Mesenchymal stem cell (in vitro differentiated cells and primary cell): ENCODE data around the gene DDX46.
A peak's percentile ranks its signal among the peaks of the same experiment; 100 is the strongest.
"Not testable (repeated sequence)": the region's sequence is repeated elsewhere in the genome, so short reads cannot be mapped to it uniquely, and the experiment has no call there.

Experiments
- DNase-seq: peaks from one replicate; pipeline ENCODE4 v3.0.0-alpha.2; 2013
- H2AFZ ChIP-seq: one replicate; pipeline ENCODE4 v1.6.1; 2013; ENCODE audit warnings: low read depth, mild to moderate bottlenecking, control low read depth, inconsistent platforms, low read length, moderate library complexity
- H2AK5ac ChIP-seq: 2 replicates; pipeline ENCODE4 v1.6.1; 2013; ENCODE audit warnings: low read length, moderate library complexity, mild to moderate bottlenecking, inconsistent platforms; ENCODE audit not compliant: severe bottlenecking
- H2BK120ac ChIP-seq: one replicate; pipeline ENCODE4 v1.6.1; 2013; ENCODE audit warnings: low read depth, mild to moderate bottlenecking, inconsistent platforms, low read length, moderate library complexity
- H2BK12ac ChIP-seq, 2 experiments: one replicate each; pipeline ENCODE4 v1.6.1; 2013; ENCODE audit warnings: inconsistent platforms in 2 of 2, low read length in 2 of 2, mild to moderate bottlenecking in 2 of 2, moderate library complexity in 2 of 2, control low read depth in 1 of 2
- H2BK15ac ChIP-seq: one replicate; pipeline ENCODE4 v1.6.1; 2013; ENCODE audit warnings: mild to moderate bottlenecking, low read depth, inconsistent platforms; ENCODE audit not compliant: poor library complexity, severe bottlenecking
- H2BK5ac ChIP-seq: 2 replicates; pipeline ENCODE4 v1.6.1; 2013; ENCODE audit warnings: low read depth, mild to moderate bottlenecking, low read length, control low read depth, inconsistent platforms; ENCODE audit not compliant: poor library complexity, severe bottlenecking
- H3K14ac ChIP-seq, 2 experiments: one replicate each; pipeline ENCODE4 v1.6.1; 2013; ENCODE audit warnings: inconsistent platforms in 2 of 2, low read length in 2 of 2, control low read depth in 1 of 2, mild to moderate bottlenecking in 1 of 2, moderate library complexity in 1 of 2
- H3K18ac ChIP-seq, 2 experiments: one replicate each; pipeline ENCODE4 v1.6.1; 2013; ENCODE audit warnings: inconsistent platforms in 2 of 2, low read length in 2 of 2, control low read depth in 1 of 2, low read depth in 1 of 2, mild to moderate bottlenecking in 1 of 2
- H3K23ac ChIP-seq, 2 experiments: one replicate each; pipeline ENCODE4 v1.6.1; 2013; ENCODE audit warnings: inconsistent platforms in 2 of 2, low read length in 2 of 2, mild to moderate bottlenecking in 2 of 2, moderate library complexity in 2 of 2, control low read depth in 1 of 2
- H3K27ac ChIP-seq: 2 replicates; pipeline ENCODE4 v1.5.1; 2013; ENCODE audit warnings: mild to moderate bottlenecking, moderate library complexity, low read length, control low read depth, inconsistent platforms; ENCODE audit not compliant: poor library complexity, severe bottlenecking
- H3K27me3 ChIP-seq, 2 experiments: 2 replicates each; pipeline versions ENCODE4 v1.6.1 to v1.7.0; 2013; ENCODE audit warnings: low read length in 2 of 2, mild to moderate bottlenecking in 2 of 2, moderate library complexity in 2 of 2, control low read depth in 1 of 2, inconsistent platforms in 1 of 2; ENCODE audit not compliant: control insufficient read depth in 1 of 2, insufficient read depth in 1 of 2
- H3K36me3 ChIP-seq, 2 experiments: 2 replicates each; pipeline versions ENCODE4 v1.6.1 to v1.7.0; 2013; ENCODE audit warnings: low read length in 2 of 2, control low read depth in 1 of 2, inconsistent platforms in 1 of 2, low read depth in 1 of 2, mild to moderate bottlenecking in 1 of 2; ENCODE audit not compliant: insufficient read depth in 2 of 2, control insufficient read depth in 1 of 2
- H3K4ac ChIP-seq, 2 experiments: one replicate each; pipeline ENCODE4 v1.6.1; 2013; ENCODE audit warnings: inconsistent platforms in 2 of 2, low read length in 2 of 2, mild to moderate bottlenecking in 2 of 2, moderate library complexity in 2 of 2, control low read depth in 1 of 2, low read depth in 1 of 2
- H3K4me1 ChIP-seq: 2 replicates; pipeline ENCODE4 v1.6.1; 2013; ENCODE audit warnings: low read depth, low read length, control low read depth; ENCODE audit not compliant: control insufficient read depth, insufficient read depth
- H3K4me2 ChIP-seq: 2 replicates; pipeline ENCODE4 v1.6.1; 2013; ENCODE audit warnings: low read length, mild to moderate bottlenecking, inconsistent platforms; ENCODE audit not compliant: poor library complexity, severe bottlenecking
- H3K4me3 ChIP-seq, 2 experiments: 2 replicates each; pipeline versions ENCODE4 v1.5.1 to v1.7.0; 2013; ENCODE audit warnings: low read length in 2 of 2, mild to moderate bottlenecking in 2 of 2, control low read depth in 1 of 2, low read depth in 1 of 2; ENCODE audit not compliant: insufficient read depth in 1 of 2
- H3K79me1 ChIP-seq: replicated peaks from 2 replicates; pipeline ENCODE4 v1.6.1; 2013; ENCODE audit warnings: mild to moderate bottlenecking, control low read depth, low read length, inconsistent platforms; ENCODE audit not compliant: poor library complexity, severe bottlenecking
- H3K9ac ChIP-seq: 2 replicates; pipeline ENCODE4 v1.7.0; 2013; ENCODE audit warnings: mild to moderate bottlenecking, low read length, moderate library complexity
- H3K9me3 ChIP-seq: 2 replicates; pipeline ENCODE4 v1.7.0; 2013; ENCODE audit warnings: mild to moderate bottlenecking, low read length; ENCODE audit not compliant: control insufficient read depth
- H4K8ac ChIP-seq: one replicate; pipeline ENCODE4 v1.6.1; 2013; ENCODE audit warnings: inconsistent platforms, mild to moderate bottlenecking, low read length, moderate library complexity
- H4K91ac ChIP-seq: one replicate; pipeline ENCODE4 v1.6.1; 2013; ENCODE audit warnings: mild to moderate bottlenecking, low read length, inconsistent platforms
- WGBS: methylation state at CpG from one replicate; pipeline ENCODE4 v1.1.7; 2013; ENCODE audit warnings: mixed read lengths; 5-methylcytosine and 5-hydroxymethylcytosine counted together

The DDX46 gene

GRCh38 chr5:134845852-134846640 is 87.5 kb downstream of the DDX46 start, which contains the start of gene C5orf24:
Gene C5orf24, plus strand, starts transcription at chr5:134845968. Its CDS starts 8,933 bp downstream, at chr5:134854901.
- under 1% methylated on average over 78 of the region's 84 CpGs for WGBS

GRCh38 chr5:134846641-134846960 is 88.0 kb downstream of the DDX46 start:
- peak overlapping the region; percentile 23 for H3K4me2 ChIP-seq
- H3K79me1 ChIP-seq: peaks cover 8% of the 10 kb centered on the region
- peaks cover 13% of the 10 kb centered on the region for H3K4me1 ChIP-seq
- H3K36me3 ChIP-seq: peaks cover 8 to 20% of the 10 kb centered on the region in 2 experiments
- peak overlapping the region; percentile 99 for H4K91ac ChIP-seq
- no peaks in the 10 kb centered on the region for H3K9me3 ChIP-seq
- peak overlapping the region; percentile 99 for H4K8ac ChIP-seq
- peak overlapping the region; percentile 93 to 95 for H3K4ac ChIP-seq
- peak overlapping the region; percentile 5 for H2BK5ac ChIP-seq
- WGBS: 3% methylated on average over 7 of the region's 11 CpGs
- H2BK120ac ChIP-seq: no peak overlapping the region
- no peak overlapping the region for H2AFZ ChIP-seq
- H3K14ac ChIP-seq: no peak overlapping the region
- H3K23ac ChIP-seq: no peak overlapping the region
- H3K9ac ChIP-seq: peak overlapping the region; percentile 99
- H3K27me3 ChIP-seq: no peaks in the 10 kb centered on the region
- H2BK12ac ChIP-seq: peak overlapping the region in 1 of 2 experiments; percentile 34
- peak overlapping the region; percentile 87 for H3K27ac ChIP-seq
- H2BK15ac ChIP-seq: no peak overlapping the region
- H3K18ac ChIP-seq: peak overlapping the region; percentile 96 to 98
- peak overlapping the region; percentile 91 to 97 for H3K4me3 ChIP-seq
- DNase-seq: peak; percentile 51
- H2AK5ac ChIP-seq: peak overlapping the region; percentile 57

More at GRCh38 chr5:134845852-134846640, 87.5 kb downstream of the DDX46 start, which contains the start of gene C5orf24:
- peak within 1 kb of the TSS; percentile 94 for H2BK5ac ChIP-seq
- H3K9me3 ChIP-seq: no peaks in the 10 kb centered on the region
- no peak within 1 kb of the TSS for H2AFZ ChIP-seq
- H2BK120ac ChIP-seq: peak within 1 kb of the TSS; percentile 64
- H3K4me1 ChIP-seq: peaks cover 12% of the 10 kb centered on the region
- H3K36me3 ChIP-seq: peaks cover 8 to 20% of the 10 kb centered on the region in 2 experiments
- H3K27me3 ChIP-seq: no peaks in the 10 kb centered on the region
- peak within 1 kb of the TSS in 1 of 2 experiments; percentile 98 for H3K14ac ChIP-seq
- H2BK12ac ChIP-seq: peak within 1 kb of the TSS in 1 of 2 experiments; percentile 66
- H2AK5ac ChIP-seq: peak within 1 kb of the TSS; percentile 69
- H4K91ac ChIP-seq: peak within 1 kb of the TSS; percentile 99
- H2BK15ac ChIP-seq: no peak within 1 kb of the TSS
- H3K23ac ChIP-seq: peak within 1 kb of the TSS; percentile 34 to 79
- peak within 1 kb of the TSS; percentile 64 for H3K4me2 ChIP-seq
- H3K4ac ChIP-seq: peak within 1 kb of the TSS; percentile 93 to 95
- peak within 1 kb of the TSS; percentile 99 for H3K9ac ChIP-seq
- peak within 1 kb of the TSS; percentile 91 to 97 for H3K4me3 ChIP-seq
- DNase-seq: peak; percentile 95
- H3K18ac ChIP-seq: peak within 1 kb of the TSS; percentile 96 to 98
- H3K27ac ChIP-seq: peak within 1 kb of the TSS; percentile 87
- peaks cover 8% of the 10 kb centered on the region for H3K79me1 ChIP-seq
- H4K8ac ChIP-seq: peak within 1 kb of the TSS; percentile 99

- H3K9ac ChIP-seq: peak overlapping the region; percentile 7
- H3K4me3 ChIP-seq: peak overlapping the region in 1 of 2 experiments; percentile 33
- H3K36me3 ChIP-seq: peaks cover 18 to 23% of the 10 kb centered on the region in 2 experiments
- H3K4me1 ChIP-seq, H3K14ac ChIP-seq, DNase-seq, H3K4me2 ChIP-seq, H4K91ac ChIP-seq, H2BK5ac ChIP-seq, H3K27me3 ChIP-seq, H3K4ac ChIP-seq, H2BK15ac ChIP-seq, H4K8ac ChIP-seq, H2BK12ac ChIP-seq, H3K23ac ChIP-seq, H3K9me3 ChIP-seq, H2BK120ac ChIP-seq, H2AK5ac ChIP-seq, H3K79me1 ChIP-seq, H2AFZ ChIP-seq, H3K18ac ChIP-seq: not testable (repeated sequence)
- H3K27ac ChIP-seq: peak overlapping the region; percentile 69
- WGBS: 93% methylated on average over 5 of the region's 7 CpGs
These were observed 90.9 kb downstream of the DDX46 start for GRCh38 chr5:134849434-134849933.

- no peak overlapping the region for H4K91ac ChIP-seq
- no peak overlapping the region for H2BK12ac ChIP-seq
- peak overlapping the region; percentile 64 for H3K9ac ChIP-seq
- H3K4me3 ChIP-seq: no peak overlapping the region
- no peak overlapping the region for H2BK120ac ChIP-seq
- H3K36me3 ChIP-seq: peaks cover 25 to 40% of the 10 kb centered on the region in 2 experiments
- no peak overlapping the region for H2AK5ac ChIP-seq
- peaks cover 10% of the 10 kb centered on the region for H3K4me1 ChIP-seq
- H3K14ac ChIP-seq: no peak overlapping the region
- peaks cover 2% of the 10 kb centered on the region for H3K79me1 ChIP-seq
- no peak overlapping the region for H4K8ac ChIP-seq
- no peaks in the 10 kb centered on the region for H3K9me3 ChIP-seq
- no peak overlapping the region for H3K18ac ChIP-seq
- peak overlapping the region; percentile 73 for H3K27ac ChIP-seq
- WGBS: 100% methylated on average over 1 of the region's 1 CpG
- H3K4ac ChIP-seq: no peak overlapping the region
- no peak overlapping the region for H2BK5ac ChIP-seq
- no peak overlapping the region for H3K23ac ChIP-seq
- DNase-seq: peak; percentile 44
- H3K27me3 ChIP-seq: no peaks in the 10 kb centered on the region
- H2AFZ ChIP-seq: no peak overlapping the region
- H2BK15ac ChIP-seq: no peak overlapping the region
- H3K4me2 ChIP-seq: no peak overlapping the region
These were observed 92.8 kb downstream of the DDX46 start for GRCh38 chr5:134851307-134851923.
